ENCODE results near the gene PDE6A. TPM values are rescaled to one million over a fixed set of nuclear protein-coding genes. Genes with fewer than 3 reads are reported as not detected.

PDE6A gene
- total RNA-seq, 4 donors from 2014 or later = not detected

GRCh38 chr5:149982505-149982904, 37.9 kb upstream of the PDE6A start:
- no peak overlapping the region for H3K27ac ChIP-seq (replicated peaks in 1 of 4)
- H3K4me1 ChIP-seq = no peaks in the 10 kb centered on the region
- no peak overlapping the region for H3K4me3 ChIP-seq
- TF ChIP-seq POLR2AphosphoS5 (IDR thresholded peaks at IDR 0.05) (no peak), POLR2A (IDR thresholded peaks at IDR 0.05; ENCODE audit: low read depth) (no peak), CTCF (IDR thresholded peaks at IDR 0.05) (no peak), EP300 (IDR thresholded peaks at IDR 0.05) (no peak)
- no peaks in the 10 kb centered on the region for H3K9me3 ChIP-seq
- H3K36me3 ChIP-seq = peaks cover 0 to 46% (median 33%) of the 10 kb centered on the region in 4 donors
- no peak for DNase-seq (ENCODE audit: extremely low spot score)
- intact Hi-C loops (cut with DNase I) = no loop called here
- no peaks in the 10 kb centered on the region for H3K27me3 ChIP-seq

- 66% methylated on average over 3 of the region's 3 CpGs for WGBS
- H3K4me1 ChIP-seq = no peaks in the 10 kb centered on the region
- peaks cover 0 to 46% (median 36%) of the 10 kb centered on the region in 4 donors for H3K36me3 ChIP-seq
- intact Hi-C loops (cut with DNase I) = no loop called here
- H3K27me3 ChIP-seq = no peaks in the 10 kb centered on the region
- no peak for DNase-seq (ENCODE audit: extremely low spot score)
- no peak overlapping the region for H3K4me3 ChIP-seq
- no peak for TF ChIP-seq POLR2AphosphoS5 (IDR thresholded peaks at IDR 0.05)
- TF ChIP-seq EP300 (IDR thresholded peaks at IDR 0.05) = no peak
- no peak for TF ChIP-seq POLR2A (IDR thresholded peaks at IDR 0.05; ENCODE audit: low read depth)
- TF ChIP-seq CTCF (IDR thresholded peaks at IDR 0.05) = no peak
- no peak overlapping the region for H3K27ac ChIP-seq (replicated peaks in 1 of 4)
- H3K9me3 ChIP-seq = no peaks in the 10 kb centered on the region
Measured at GRCh38 chr5:149981206-149981605, 36.6 kb upstream of the PDE6A start.

GRCh38 chr5:149979896-149980295, 35.3 kb upstream of the PDE6A start:
- H3K36me3 ChIP-seq = peaks cover 0 to 46% (median 36%) of the 10 kb centered on the region in 4 donors
- H3K9me3 ChIP-seq = no peaks in the 10 kb centered on the region
- DNase-seq (ENCODE audit: extremely low spot score) = no peak
- H3K4me1 ChIP-seq = no peaks in the 10 kb centered on the region
- H3K27me3 ChIP-seq = no peaks in the 10 kb centered on the region
- intact Hi-C loops (cut with DNase I) = no loop called here
- no peak for TF ChIP-seq POLR2A (IDR thresholded peaks at IDR 0.05; ENCODE audit: low read depth)
- no peak for TF ChIP-seq POLR2AphosphoS5 (IDR thresholded peaks at IDR 0.05)
- H3K4me3 ChIP-seq = no peak overlapping the region
- WGBS = 97% methylated on average over 1 of the region's 1 CpG
- no peak overlapping the region for H3K27ac ChIP-seq (replicated peaks in 1 of 4)

GRCh38 chr5:149975409-149975808, 30.8 kb upstream of the PDE6A start:
- H3K4me3 ChIP-seq = no peak overlapping the region
- TF ChIP-seq CTCF (IDR thresholded peaks at IDR 0.05) = no peak
- TF ChIP-seq EP300 (IDR thresholded peaks at IDR 0.05) = no peak
- no peak for TF ChIP-seq POLR2A (IDR thresholded peaks at IDR 0.05; ENCODE audit: low read depth)
- TF ChIP-seq POLR2AphosphoS5 (IDR thresholded peaks at IDR 0.05) = no peak
- H3K36me3 ChIP-seq = peaks cover 0 to 28% (median 26%) of the 10 kb centered on the region in 4 donors
- H3K4me1 ChIP-seq = no peaks in the 10 kb centered on the region
- no peak for DNase-seq (ENCODE audit: extremely low spot score)
- no peaks in the 10 kb centered on the region for H3K9me3 ChIP-seq
- H3K27me3 ChIP-seq = no peaks in the 10 kb centered on the region
- H3K27ac ChIP-seq (replicated peaks in 1 of 4) = no peak overlapping the region
- WGBS = 63% methylated on average over 2 of the region's 2 CpGs
- intact Hi-C loops (cut with DNase I) = no loop called here

- no peaks in the 10 kb centered on the region for H3K9me3 ChIP-seq
- intact Hi-C loops (cut with DNase I) = no loop called here
- no peaks in the 10 kb centered on the region for H3K36me3 ChIP-seq
- 94% methylated on average over 4 of the region's 4 CpGs for WGBS
- no peaks in the 10 kb centered on the region for H3K4me1 ChIP-seq
- no peak overlapping the region for H3K4me3 ChIP-seq
- TF ChIP-seq POLR2A (IDR thresholded peaks at IDR 0.05; ENCODE audit: low read depth) (no peak), CTCF (IDR thresholded peaks at IDR 0.05) (no peak), POLR2AphosphoS5 (IDR thresholded peaks at IDR 0.05) (no peak), EP300 (IDR thresholded peaks at IDR 0.05) (no peak)
- no peak overlapping the region for H3K27ac ChIP-seq (replicated peaks in 1 of 4)
- no peaks in the 10 kb centered on the region for H3K27me3 ChIP-seq
- DNase-seq (ENCODE audit: extremely low spot score) = no peak
Measured at GRCh38 chr5:149969181-149969930, 24.8 kb upstream of the PDE6A start.
